ENCODE results near the gene MKI67.
"Not testable (repeated sequence)": the region's sequence is repeated elsewhere in the genome, so short reads cannot be mapped to it uniquely, and the experiment has no call there.

The MKI67 gene

DNA sequence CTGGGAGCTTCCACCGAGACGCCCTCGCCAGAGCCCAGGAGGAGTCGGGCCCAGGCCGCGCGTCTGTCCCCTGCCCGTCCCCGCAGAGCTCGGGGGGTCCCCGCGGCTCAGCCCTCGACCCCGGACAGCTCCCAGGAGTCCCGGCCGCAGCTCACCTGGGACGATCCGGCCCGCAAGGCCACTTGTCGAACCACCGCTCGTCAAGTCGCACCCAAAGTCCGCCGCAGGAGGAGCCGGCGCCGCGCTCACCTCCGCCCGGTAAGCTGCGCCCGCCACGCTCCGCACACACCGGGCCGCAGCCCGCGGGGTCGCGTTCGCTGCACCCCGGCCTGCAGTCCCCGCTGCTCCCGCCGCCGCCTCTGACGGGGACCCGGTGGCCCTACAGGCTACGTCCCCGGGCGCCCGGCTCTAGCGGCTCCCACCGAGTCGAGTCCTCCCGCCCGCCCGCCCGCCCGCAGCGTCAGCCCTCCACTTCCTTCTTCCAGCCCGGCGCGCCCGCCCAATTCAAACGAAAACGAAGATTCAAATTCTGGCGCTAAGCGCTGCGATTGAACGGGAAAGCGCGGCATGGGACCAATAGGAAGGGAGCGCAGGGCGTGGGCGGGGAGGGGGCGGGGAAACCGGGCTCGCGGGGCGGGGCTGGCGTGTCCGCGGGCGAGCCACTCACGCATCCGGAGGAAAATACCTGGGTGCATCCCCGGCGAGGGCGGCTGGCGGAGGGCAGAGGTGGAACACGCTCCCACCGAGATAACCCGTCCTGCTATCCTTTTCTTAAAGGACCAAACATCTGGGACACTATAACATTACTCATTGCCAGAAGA lies at the start of gene MKI67:
Gene MKI67 (minus strand): TSS at position 480 of the 821 bp plus-strand sequence. CDS start 756 bp downstream, outside the sequence.
- DNase-seq, result peak; percentile 89 to 91

DNA sequence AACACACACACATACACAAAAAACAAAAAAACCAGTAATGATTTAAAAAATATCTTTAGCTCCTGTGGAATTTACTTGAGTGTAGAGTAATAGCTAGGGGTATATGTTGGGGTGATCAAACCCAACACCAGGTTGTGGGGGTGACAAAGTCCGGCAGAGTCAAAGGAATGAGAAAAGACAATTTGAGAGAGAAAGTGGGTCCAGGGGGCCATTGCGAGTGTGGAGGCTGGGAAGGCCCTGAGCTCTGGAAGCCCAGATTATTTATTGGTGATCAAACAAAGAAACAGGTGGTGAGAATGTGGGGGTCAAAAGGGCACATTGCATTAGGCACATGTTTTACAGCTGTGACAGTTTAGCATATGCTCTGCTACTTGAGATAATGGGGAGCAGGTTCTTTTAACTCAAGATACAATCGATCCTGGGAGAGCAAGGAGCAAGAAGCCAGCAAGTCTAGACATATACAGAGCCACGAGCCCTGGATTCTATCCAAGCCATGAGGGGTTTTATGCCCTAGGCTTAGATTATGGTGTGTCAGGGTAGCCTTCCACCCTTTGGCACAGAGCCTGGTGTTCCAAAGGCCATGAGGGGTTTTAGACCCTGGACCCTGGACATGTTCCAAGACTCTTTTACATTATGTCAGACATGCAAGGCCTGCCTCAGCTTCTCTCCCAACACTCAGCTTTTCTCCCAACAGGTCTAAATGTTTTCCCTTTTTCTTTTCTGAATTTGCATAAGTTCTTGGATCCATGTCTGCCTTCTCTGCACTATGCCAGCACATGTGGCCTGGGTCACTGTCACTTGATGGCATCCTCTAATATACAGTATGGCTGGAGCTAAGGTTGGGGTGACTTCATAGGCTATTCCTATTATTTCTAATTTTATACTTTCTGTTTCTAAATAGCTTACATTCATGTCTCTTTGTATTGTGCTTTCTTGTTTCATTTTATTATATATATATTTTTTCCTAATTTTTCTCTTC lies 48.6 kb upstream of the MKI67 start:
- DNase-seq, result no peak

- no peak for DNase-seq
Measured at GRCh38 chr10:128173386-128173785, 47.2 kb upstream of the MKI67 start.

- no peak for DNase-seq
Measured at GRCh38 chr10:128172756-128173155, 46.5 kb upstream of the MKI67 start.

GRCh38 chr10:128169811-128170379 lies 43.7 kb upstream of the MKI67 start:
- DNase-seq, result no peak

- DNase-seq, result no peak
Measured at GRCh38 chr10:128167926-128168520, 41.8 kb upstream of the MKI67 start.

DNA sequence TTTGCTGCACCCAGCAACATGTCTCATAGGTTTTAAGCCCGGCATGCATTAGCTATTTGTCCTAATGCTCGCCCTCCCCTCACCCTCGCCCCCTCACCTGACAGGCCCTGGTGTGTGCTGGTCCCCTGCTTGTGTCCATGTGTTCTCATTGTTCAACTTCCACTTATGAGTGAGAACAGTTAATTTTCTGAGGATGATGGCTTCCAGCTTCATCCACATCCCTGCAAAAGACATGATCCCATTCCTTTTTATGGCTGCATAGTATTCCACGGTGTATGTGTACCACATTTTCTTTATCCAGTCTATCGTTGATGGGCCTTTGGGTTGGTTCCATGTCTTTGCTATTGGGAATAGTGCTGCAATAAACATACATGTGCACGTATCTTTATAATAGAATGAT lies 40.9 kb upstream of the MKI67 start:
- DNase-seq, result not testable (repeated sequence)

DNA sequence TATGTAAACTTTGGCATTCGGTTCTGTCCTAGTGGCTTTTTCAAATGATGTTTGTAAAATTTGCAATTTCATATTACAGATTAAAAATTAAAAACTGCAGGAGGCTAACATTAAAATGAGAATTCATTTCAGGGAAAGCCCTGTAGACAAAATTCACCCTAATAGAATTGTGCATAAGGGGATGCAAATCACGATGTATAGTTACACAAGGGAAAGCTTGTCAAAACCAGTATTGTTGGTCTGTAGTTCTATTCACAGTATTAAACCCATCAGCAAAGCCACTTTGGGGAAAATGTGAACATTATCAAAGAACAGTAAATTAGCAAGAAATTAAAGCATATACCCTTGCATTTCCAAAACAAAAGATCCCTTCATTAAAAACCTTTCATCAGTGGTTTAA lies 39.9 kb upstream of the MKI67 start:
- DNase-seq, result no peak

- no peak for DNase-seq
Measured at GRCh38 chr10:128165536-128165935, 39.3 kb upstream of the MKI67 start.

DNA sequence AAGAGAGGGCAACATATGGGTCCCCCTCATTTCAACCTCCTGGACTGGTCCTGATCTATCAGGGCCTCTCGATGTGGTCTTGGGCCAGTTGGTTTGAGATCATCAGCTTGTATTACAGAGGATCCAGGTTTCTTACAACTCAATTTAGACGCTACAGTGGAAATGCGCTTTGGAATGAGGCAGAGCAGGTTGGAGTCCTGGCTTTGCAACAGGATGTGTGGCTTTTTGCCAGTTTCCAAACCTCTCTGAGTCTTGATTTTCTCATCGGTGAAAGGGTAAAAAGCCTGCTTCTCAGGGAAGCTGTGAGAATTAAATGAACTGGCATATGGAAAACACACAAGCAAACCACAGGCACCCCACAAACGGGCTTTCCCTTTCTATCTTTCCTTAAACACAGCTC lies 37.5 kb upstream of the MKI67 start:
- DNase-seq, result no peak

DNA sequence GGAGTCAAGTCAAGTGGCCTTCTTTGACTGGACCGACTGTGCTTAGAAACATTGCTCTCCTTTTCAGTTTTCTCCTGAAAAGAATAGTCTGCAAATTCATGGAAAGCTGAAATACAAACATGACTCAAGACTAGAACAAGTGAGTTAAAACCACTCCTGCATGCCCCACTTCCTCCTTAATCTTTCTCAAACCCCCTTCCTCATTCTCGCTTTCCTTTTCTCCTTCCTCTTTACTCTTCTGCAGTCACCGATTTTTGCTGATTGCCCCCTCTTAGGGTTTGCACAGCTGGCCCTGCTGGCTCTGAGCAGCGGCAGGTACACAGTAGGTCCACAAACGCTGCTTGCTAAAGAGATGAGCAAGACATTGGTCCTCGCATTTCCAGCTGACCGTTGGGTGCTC lies 34.8 kb upstream of the MKI67 start:
- DNase-seq, result no peak

GRCh38 chr10:128160297-128160711 lies 34.1 kb upstream of the MKI67 start:
- no peak for DNase-seq

DNA sequence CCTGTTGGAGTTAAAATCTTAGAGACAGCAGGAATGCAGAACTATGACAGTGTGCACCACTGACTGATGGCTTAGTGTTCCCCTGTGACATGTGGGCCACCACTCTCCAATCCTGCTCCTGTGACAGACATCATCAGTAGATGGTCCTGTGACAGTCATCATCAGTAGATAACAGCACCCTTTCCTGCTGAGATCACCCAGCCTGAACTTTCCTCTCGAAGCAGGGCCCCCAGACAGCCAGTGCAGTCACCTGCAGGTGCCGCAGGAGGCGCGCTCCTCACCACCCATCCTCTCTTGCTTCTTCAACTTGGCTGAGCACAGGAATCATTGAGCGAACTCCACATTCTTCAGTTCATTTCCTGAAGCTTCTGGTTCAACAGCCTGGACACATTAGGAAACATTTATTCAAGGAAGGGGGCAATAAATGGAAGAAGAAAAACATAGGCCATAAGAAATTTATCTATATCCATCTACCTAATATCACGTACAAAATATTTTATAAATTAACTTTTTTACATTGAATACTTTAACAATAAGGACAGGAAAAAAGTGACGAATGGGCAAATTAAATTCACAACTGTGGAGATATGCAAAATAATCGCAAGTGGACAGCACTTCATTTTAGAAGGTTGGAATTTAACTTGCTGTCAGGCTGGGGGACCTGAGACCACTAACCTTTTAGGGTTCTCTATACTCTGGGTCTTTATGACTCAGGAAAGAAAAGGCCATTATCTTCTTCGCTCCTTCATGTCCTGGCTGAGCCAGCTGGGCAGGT lies 32.0 kb upstream of the MKI67 start:
- no peak for DNase-seq

- no peak for DNase-seq
Measured at GRCh38 chr10:128156999-128157755, 31.0 kb upstream of the MKI67 start.

- DNase-seq, result no peak
Measured at GRCh38 chr10:128152741-128153580, 26.7 kb upstream of the MKI67 start.

DNA sequence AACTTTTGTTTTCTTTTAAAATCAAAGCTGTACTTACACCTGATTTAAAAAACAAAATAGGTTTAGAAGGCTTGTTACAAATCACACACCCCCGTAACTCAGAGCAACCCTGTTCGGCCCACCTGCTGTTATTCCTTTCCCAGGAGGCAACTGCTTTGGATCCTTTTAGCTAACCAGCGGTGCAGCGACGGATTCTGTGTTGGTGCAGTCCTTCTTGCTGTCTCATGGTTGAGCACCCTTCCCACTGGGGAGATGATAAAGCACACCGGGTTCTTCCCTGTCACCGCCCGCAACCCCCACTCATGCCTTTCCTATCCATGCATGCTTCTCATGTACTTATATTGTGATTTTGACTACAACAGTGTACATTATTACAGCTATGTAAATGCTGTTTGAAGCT lies 24.8 kb upstream of the MKI67 start:
- no peak for DNase-seq

- no peak for DNase-seq
Measured at GRCh38 chr10:128150561-128150960, 24.3 kb upstream of the MKI67 start.

GRCh38 chr10:128150045-128150493 lies 23.8 kb upstream of the MKI67 start:
- DNase-seq, result peak; percentile 77 to 79

- no peak for DNase-seq
Measured at GRCh38 chr10:128149267-128150014, 23.2 kb upstream of the MKI67 start.
